ENCODE results near the gene KAT8.
"Not testable (repeated sequence)": the region's sequence is repeated elsewhere in the genome, so short reads cannot be mapped to it uniquely, and the experiment has no call there.

Gene KAT8

GRCh38 chr16:31148281-31148728, 30.8 kb downstream of the KAT8 start:
- no peak for DNase-seq (ENCODE audit: low read depth in 2 of 2)

GRCh38 chr16:31148896-31149295, 31.4 kb downstream of the KAT8 start:
- DNase-seq (ENCODE audit: low read depth in 2 of 2), result no peak

GRCh38 chr16:31149332-31149731, 31.9 kb downstream of the KAT8 start:
- no peak for DNase-seq (ENCODE audit: low read depth in 2 of 2)

- DNase-seq (ENCODE audit: low read depth in 2 of 2), result no peak
Observed at GRCh38 chr16:31149894-31150890, 32.7 kb downstream of the KAT8 start, which contains the start of gene PRSS36. PRSS36 (minus strand) TSS chr16:31150066; CDS start chr16:31150035, 31 bp downstream.

GRCh38 chr16:31150976-31151375, 33.5 kb downstream of the KAT8 start:
- DNase-seq (ENCODE audit: low read depth in 2 of 2), result not testable (repeated sequence)

GRCh38 chr16:31157136-31157535, 39.7 kb downstream of the KAT8 start:
- DNase-seq (ENCODE audit: low read depth in 2 of 2), result no peak

- no peak for DNase-seq (ENCODE audit: low read depth in 2 of 2)
Observed at GRCh38 chr16:31167315-31167714, 49.9 kb downstream of the KAT8 start.

- DNase-seq (ENCODE audit: low read depth in 2 of 2), result no peak
Observed at GRCh38 chr16:31168848-31169247, 51.4 kb downstream of the KAT8 start.

- not testable (repeated sequence) for DNase-seq (ENCODE audit: low read depth in 2 of 2)
Observed at GRCh38 chr16:31170048-31170447, 52.6 kb downstream of the KAT8 start.

GRCh38 chr16:31177136-31177535, 59.7 kb downstream of the KAT8 start:
- no peak for DNase-seq (ENCODE audit: low read depth in 2 of 2)

GRCh38 chr16:31179219-31179746, 61.8 kb downstream of the KAT8 start:
- no peak for DNase-seq (ENCODE audit: low read depth in 2 of 2)

- peak; percentile 84 for DNase-seq (ENCODE audit: low read depth in 2 of 2)
Observed at GRCh38 chr16:31179747-31180459, 62.4 kb downstream of the KAT8 start, which contains the start of gene FUS. FUS (plus strand) TSS chr16:31180139; CDS start chr16:31180215, 76 bp downstream.
